Endothelial cell of umbilical vein (primary cell): ENCODE results near the gene CELA2B. TPM values are rescaled to one million over a fixed set of nuclear protein-coding genes. Genes with fewer than 3 reads are reported as not detected.
"Not testable (repeated sequence)": the region's sequence is repeated elsewhere in the genome, so short reads cannot be mapped to it uniquely, and the experiment has no call there.

Source experiments
- BruUV-seq: library from RNA; stranded (reverse); fragments of 400-500 nt; replicated peaks from 2 replicates; lab custom pipeline; 2021; lab: Mats Ljungman, UMichigan
- CTCF ChIA-PET: fragments of 300-600, 350-600 bp; sonication (Branson Sonifier 250); formaldehyde crosslinking; loops from one replicate; lab custom pipeline; 2021; ENCODE audit warnings: antibody characterized with exemption, inconsistent platforms; lab: Charles Lee
- POLR2A ChIA-PET: fragments of 300-600, 350-600 bp; sonication (Branson Sonifier 250); formaldehyde crosslinking; loops from one replicate; lab custom pipeline; 2021; ENCODE audit warnings: antibody characterized with exemption, inconsistent platforms; lab: Charles Lee
- DNase-seq: peaks from one replicate; pipeline ENCODE4 v3.0.0-alpha.2; 2011; ENCODE audit warnings: low read depth, low spot score
- FAIRE-seq: peaks from 2 replicates; lab custom pipeline; 2011; peaks lifted over from hg19 to GRCh38; lab: Jason Lieb, UNC
- H2AFZ ChIP-seq: 2 replicates; pipeline ENCODE4 v1.6.0; 2012; ENCODE audit warnings: low read depth, low read length, control low read depth, inconsistent platforms
- H3K27ac ChIP-seq: 2 replicates; pipeline ENCODE4 v1.5.1; 2011; ENCODE audit warnings: low read depth, mild to moderate bottlenecking, control low read depth, low read length, moderate library complexity; ENCODE audit not compliant: insufficient read depth
- H3K27me3 ChIP-seq, 2 experiments: 2 replicates each; pipeline versions ENCODE4 v1.6.0 to v1.6.1; 2011; ENCODE audit warnings: low read length in 2 of 2, mixed read lengths in 1 of 2; ENCODE audit not compliant: control insufficient read depth in 2 of 2, insufficient read depth in 2 of 2
- H3K36me3 ChIP-seq, 2 experiments: 2 replicates in 1 of 2; 3 replicates in 1 of 2; pipeline ENCODE4 v1.5.1; 2011; ENCODE audit warnings: low read length in 2 of 2, mild to moderate bottlenecking in 1 of 2, moderate library complexity in 1 of 2; ENCODE audit not compliant: control insufficient read depth in 2 of 2, insufficient read depth in 2 of 2; ENCODE audit errors: extremely low read depth in 1 of 2
- H3K4me1 ChIP-seq: 3 replicates; pipeline ENCODE4 v1.5.1; 2011; ENCODE audit warnings: mild to moderate bottlenecking, low read length; ENCODE audit not compliant: control insufficient read depth, insufficient read depth; ENCODE audit errors: extremely low read depth
- H3K4me2 ChIP-seq: 2 replicates; pipeline ENCODE4 v1.6.1; 2011; ENCODE audit warnings: low read length, control low read depth, mixed read lengths; ENCODE audit not compliant: insufficient read depth
- H3K4me3 ChIP-seq, 3 experiments: fragments of 200-600 bp in 1 of 3; sonication (generic), shearing (Covaris generic) in 1 of 3; replicated peaks in 1 of 3; 2 replicates each; pipeline ENCODE4 v1.5.1; 2011 to 2016; ENCODE audit warnings: control low read depth in 3 of 3, low read length in 3 of 3, mild to moderate bottlenecking in 2 of 3, inconsistent platforms in 1 of 3, low read depth in 1 of 3, moderate library complexity in 1 of 3; ENCODE audit not compliant: insufficient read depth in 1 of 3
- H3K79me2 ChIP-seq: 2 replicates; pipeline ENCODE4 v1.6.0; 2012; ENCODE audit warnings: low read length, inconsistent platforms; ENCODE audit not compliant: control insufficient read depth, insufficient read depth
- H3K9ac ChIP-seq: replicated peaks from 2 replicates; pipeline ENCODE3; 2011; ENCODE audit warnings: low read length, control low read depth; ENCODE audit not compliant: insufficient read depth; ENCODE audit errors: extremely low read depth
- H3K9me1 ChIP-seq: replicated peaks from 3 replicates; pipeline ENCODE4 v1.6.0; 2011; ENCODE audit warnings: mild to moderate bottlenecking, low read length; ENCODE audit not compliant: control insufficient read depth, insufficient read depth; ENCODE audit errors: extremely low read depth
- H3K9me3 ChIP-seq: replicated peaks from 2 replicates; pipeline ENCODE4 v1.5.1; 2012; ENCODE audit warnings: low read length, inconsistent platforms; ENCODE audit not compliant: control insufficient read depth, insufficient read depth
- H4K20me1 ChIP-seq: replicated peaks from 2 replicates; pipeline ENCODE3; 2011; ENCODE audit warnings: mild to moderate bottlenecking, low read length; ENCODE audit not compliant: control insufficient read depth, insufficient read depth; ENCODE audit errors: extremely low read depth
- FOS ChIP-seq: IDR thresholded peaks from 2 replicates; pipeline ENCODE4 v1.6.1; 2011; ENCODE audit warnings: mild to moderate bottlenecking, low read length, moderate library complexity, borderline replicate concordance; ENCODE audit not compliant: insufficient read depth
- dilution Hi-C: fragments of 300-500 bp; cut with MboI; formaldehyde crosslinking; loops from one replicate; pipeline ENCODE4 v1.15.0; 2019; ENCODE audit warnings: low sequenced_read_pairs; ENCODE audit not compliant: extremely low pct_ligation_motif_present
- intact Hi-C: fragments of 100-400 bp; cut with micrococcal nuclease; formaldehyde crosslinking; loops from one replicate; pipeline ENCODE4 v1.10.0; 2022
- polyA plus RNA-seq, 4 experiments: library from polyadenylated mRNA; depleted of rRNA in 3 of 4; stranded (reverse) in 3 of 4; unstranded in 1 of 4; fragments of >200 nt; gene quantifications; 2 replicates each; pipeline versions ENCODE4 v1.2.1 to v1.2.3, GENCODE V29; 2011 to 2012; ENCODE audit warnings: missing spikeins in 1 of 4
- total RNA-seq: library from RNA; stranded (reverse); gene quantifications from 2 replicates; pipeline ENCODE4 v1.2.3, GENCODE V29; 2021
- TF ChIP-seq, protein P1 (sequence below): IDR thresholded peaks from 2 replicates; pipeline ENCODE4 v1.6.1; 2011; ENCODE audit not compliant: insufficient read depth, insufficient read length

Gene CELA2B
- total and polyA plus RNA-seq, 2 donors (not counting 3 experiments of a cell fraction or from before 2014, with no cell fraction given) = not detected

- intact Hi-C loops = no loop called here
- Histone ChIP-seq H3K4me1 (no peaks in the 10 kb centered on the region), H3K9me1 (no peaks in the 10 kb centered on the region), H3K4me2 (no peak overlapping the region), H2AFZ (no peak overlapping the region), H3K4me3 (no peak overlapping the region), H4K20me1 (no peaks in the 10 kb centered on the region), H3K9me3 (no peaks in the 10 kb centered on the region), H3K27ac (no peak overlapping the region), H3K79me2 (no peaks in the 10 kb centered on the region), H3K36me3 (no peaks in the 10 kb centered on the region), H3K27me3 (no peaks in the 10 kb centered on the region), H3K9ac (no peak overlapping the region)
- dilution Hi-C loops = no loop called here
- DNase-seq (no peak), FAIRE-seq (no peak)
- ChIA-PET CTCF (interaction anchor here (1.5 kb wide), 1 partner anchor 19 kb away, joined by 3 read pairs; no protein-coding TSS in a partner anchor), POLR2A (no interaction called here)
- BruUV-seq = no TSS peak
- TF ChIP-seq, protein P1, sequence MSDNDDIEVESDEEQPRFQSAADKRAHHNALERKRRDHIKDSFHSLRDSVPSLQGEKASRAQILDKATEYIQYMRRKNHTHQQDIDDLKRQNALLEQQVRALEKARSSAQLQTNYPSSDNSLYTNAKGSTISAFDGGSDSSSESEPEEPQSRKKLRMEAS = no peak
- TF ChIP-seq FOS = no peak
Measured at GRCh38 chr1:15479654-15480347, 3.9 kb downstream of the CELA2B start.

DNA sequence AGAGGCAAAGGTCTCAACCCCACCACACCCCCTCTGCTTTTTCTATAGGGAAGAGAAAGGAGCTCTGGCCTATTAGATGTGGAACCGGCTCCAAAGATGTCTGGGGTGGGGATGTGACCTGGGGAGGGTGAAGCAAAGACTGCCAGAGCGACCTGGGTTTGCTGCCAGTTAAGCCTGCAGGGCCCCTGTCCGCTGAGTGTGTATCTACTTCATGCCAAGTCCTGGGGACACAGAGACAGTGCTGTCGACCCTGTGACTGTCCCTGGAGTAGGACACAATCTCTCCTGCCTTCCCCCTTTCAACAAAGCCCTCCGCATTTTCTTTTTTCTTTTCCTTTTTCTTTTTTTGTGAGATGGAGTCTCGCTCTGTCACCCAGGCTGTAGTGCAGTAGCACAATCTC is 6.6 kb downstream of the CELA2B start:
- H3K4me1 ChIP-seq, H3K9me1 ChIP-seq, H3K36me3 ChIP-seq, H3K27me3 ChIP-seq, BruUV-seq, H3K79me2 ChIP-seq, H3K9ac ChIP-seq, H2AFZ ChIP-seq, H3K9me3 ChIP-seq, H3K4me2 ChIP-seq, dilution Hi-C loops, CTCF ChIA-PET, H3K27ac ChIP-seq, POLR2A ChIA-PET, intact Hi-C loops, H4K20me1 ChIP-seq, FAIRE-seq, H3K4me3 ChIP-seq, DNase-seq: not testable (repeated sequence)

GRCh38 chr1:15482983-15483543 is 7.2 kb downstream of the CELA2B start:
- H3K79me2 ChIP-seq, POLR2A ChIA-PET, H3K27ac ChIP-seq, DNase-seq, H3K4me1 ChIP-seq, H3K9me1 ChIP-seq, H3K4me2 ChIP-seq, H4K20me1 ChIP-seq, H3K27me3 ChIP-seq, H3K9me3 ChIP-seq, BruUV-seq, H2AFZ ChIP-seq, dilution Hi-C loops, H3K9ac ChIP-seq, FAIRE-seq, intact Hi-C loops, H3K4me3 ChIP-seq, H3K36me3 ChIP-seq: not testable (repeated sequence)
- CTCF ChIA-PET = interaction anchor here (0.6 kb wide), 1 partner anchor 85 kb away, joined by 3 read pairs; no protein-coding TSS in a partner anchor
